NCI-H345 treated with DMSO at 0.1 percent for 48 hours (cell line): ENCODE measurements around the gene HSD17B12.
"Not testable (repeated sequence)": the region's sequence is repeated elsewhere in the genome, so short reads cannot be mapped to it uniquely, and the experiment has no call there.

Source experiments
- DNase-seq: peaks from one replicate; lab custom pipeline; 2025; ENCODE audit not compliant: unreplicated experiment; lab: John Stamatoyannopoulos, UW

HSD17B12 gene

DNA sequence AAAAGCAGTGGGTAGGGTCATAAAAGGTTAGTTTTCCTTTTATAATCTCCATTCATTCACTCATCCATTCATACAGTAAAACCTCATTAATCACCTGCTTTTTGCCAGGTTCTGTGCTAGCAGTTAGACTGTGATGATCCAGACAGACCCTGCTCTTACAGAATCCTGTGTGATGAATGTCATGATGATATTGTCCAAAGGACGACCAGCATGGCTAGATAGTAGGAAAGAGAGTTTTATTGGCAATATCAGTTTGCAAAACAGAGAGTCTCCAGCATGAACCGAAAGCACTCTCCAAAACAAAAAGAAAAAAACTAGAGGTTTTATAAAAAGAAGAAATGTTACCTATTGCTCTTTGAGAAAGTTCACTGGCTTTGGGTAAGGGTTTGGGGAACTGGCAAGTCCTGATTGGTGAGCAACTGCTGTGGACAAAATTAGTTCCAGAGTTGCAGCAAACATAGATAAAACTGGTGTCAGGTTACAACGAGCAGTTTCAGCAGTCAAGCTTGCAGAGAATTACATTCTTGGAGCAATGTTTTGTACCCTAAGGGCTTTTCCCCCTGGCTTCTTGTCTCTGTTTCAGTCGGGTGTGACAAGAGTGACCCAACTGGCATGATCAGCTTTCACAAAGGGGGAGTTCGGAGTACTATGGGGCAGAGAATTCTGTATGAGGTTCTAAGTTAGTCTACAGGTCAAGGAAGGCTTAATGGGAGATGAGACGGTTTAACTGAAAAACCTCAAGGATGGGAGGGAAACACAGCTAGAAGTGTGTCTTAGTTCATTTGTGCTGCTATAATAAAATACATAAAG lies 58.3 kb downstream of the HSD17B12 start:
- no peak for DNase-seq

DNA sequence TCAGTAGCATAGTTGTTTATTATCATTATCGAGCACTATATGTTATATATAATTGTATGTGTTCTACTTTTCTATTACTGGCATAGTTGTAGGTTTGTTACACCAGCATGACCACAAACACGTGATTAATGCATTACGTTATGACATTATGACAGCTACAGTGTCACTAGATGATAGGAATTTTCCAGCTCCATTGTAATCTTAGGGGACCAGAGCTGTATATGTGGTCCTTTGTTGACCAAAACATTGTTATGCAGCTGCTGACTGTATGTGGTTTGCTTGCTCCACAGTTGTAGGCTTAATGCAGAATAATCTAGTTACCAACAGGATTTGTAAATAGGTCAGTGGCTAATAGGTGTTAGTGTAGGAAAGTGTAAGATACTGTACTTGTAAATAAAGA lies 66.1 kb downstream of the HSD17B12 start:
- no peak for DNase-seq

DNA sequence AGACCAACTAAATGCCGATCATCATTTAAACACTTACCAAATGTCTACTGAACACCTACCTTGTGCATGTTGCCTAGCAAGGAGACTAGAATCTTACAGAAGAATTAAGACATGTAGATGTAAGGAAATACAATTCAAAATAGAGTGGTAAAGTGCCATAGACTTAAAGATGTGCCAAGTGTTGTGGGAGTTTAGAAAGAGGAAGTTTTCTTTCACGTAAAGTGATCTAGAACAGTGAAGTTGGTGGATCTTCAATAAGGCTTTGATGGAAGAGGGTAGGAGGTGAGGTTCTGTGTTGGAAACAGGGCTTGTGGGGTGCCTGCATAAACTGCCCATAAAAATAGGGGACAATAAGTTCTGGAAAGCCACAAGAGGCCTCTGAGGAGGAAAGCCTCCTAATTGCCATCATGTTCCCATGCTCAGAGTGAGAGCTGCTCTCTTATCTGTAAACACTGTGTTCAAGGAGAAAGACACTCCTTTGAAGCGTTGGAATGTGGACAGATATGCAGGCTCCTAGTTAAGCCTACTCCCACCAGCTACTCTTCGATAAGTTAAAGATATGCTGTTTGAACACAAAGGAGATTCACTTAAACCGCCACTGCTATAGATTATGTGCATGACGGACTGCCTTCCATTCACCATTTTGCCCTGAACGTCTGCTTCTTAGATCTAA lies 66.7 kb downstream of the HSD17B12 start:
- DNase-seq: no peak

GRCh38 chr11:43748095-43748494 lies 67.6 kb downstream of the HSD17B12 start:
- no peak for DNase-seq

DNA sequence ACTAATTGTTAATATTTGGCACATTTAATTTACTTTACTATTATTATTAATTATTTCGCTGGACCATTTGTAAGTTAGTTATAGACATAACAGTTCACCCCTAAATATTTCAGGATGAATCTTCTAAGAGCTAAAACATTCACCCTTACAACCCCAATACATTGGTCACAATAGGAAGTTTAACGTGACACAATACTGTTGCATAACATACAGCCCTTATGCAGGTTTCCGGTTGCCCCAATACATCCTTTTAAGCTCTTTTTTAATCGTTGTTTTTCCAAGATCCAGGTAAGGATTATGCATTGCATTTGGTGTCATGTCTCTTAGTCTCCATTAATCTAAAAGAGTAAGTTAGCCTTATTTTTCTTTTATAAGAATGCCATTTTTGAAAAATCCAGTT lies 71.2 kb downstream of the HSD17B12 start:
- no peak for DNase-seq

GRCh38 chr11:43756575-43756974 lies 76.0 kb downstream of the HSD17B12 start:
- no peak for DNase-seq

DNA sequence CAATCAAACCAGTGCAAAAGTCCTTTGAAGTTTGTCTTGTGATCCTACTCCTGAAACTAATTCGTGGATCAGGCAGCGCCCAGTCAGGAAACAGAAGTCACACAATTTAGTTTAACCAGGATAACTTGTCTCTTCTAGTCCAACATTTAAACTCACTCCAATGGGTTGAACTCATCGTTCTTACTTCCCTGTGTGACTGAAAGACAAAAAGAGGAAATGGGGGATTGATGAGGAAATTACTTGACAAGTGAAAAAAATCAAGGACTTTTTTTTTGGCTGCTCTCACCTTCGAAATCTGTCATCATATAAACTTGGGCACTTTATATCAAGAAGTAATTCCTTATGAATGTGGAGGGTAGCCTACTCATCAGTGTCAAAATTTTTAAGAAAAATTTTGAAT lies 78.4 kb downstream of the HSD17B12 start:
- no peak for DNase-seq

DNA sequence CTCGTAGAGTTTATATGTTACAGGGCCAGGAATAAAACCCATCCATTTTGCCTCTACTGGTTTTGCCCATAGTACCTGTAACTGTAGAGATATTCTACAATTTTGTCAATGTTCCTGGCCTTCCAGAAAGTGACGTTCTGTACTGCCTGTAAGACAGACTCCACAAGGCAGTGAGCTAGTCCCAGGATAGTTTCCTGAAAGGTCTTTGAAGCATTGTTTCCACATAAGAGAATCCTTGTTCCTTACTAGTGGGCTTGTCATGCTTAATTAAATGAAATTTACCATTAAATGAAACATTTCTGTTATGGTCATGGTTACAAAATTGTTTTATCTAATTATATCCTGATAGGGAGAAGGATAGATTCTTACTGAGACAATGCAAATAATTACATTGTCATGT lies 80.4 kb downstream of the HSD17B12 start:
- no peak for DNase-seq

- no peak for DNase-seq
Observed at GRCh38 chr11:43765194-43765593, 84.7 kb downstream of the HSD17B12 start.

GRCh38 chr11:43768654-43769053 lies 88.1 kb downstream of the HSD17B12 start:
- DNase-seq: not testable (repeated sequence)

GRCh38 chr11:43770173-43770572 lies 89.6 kb downstream of the HSD17B12 start:
- DNase-seq: no peak

DNA sequence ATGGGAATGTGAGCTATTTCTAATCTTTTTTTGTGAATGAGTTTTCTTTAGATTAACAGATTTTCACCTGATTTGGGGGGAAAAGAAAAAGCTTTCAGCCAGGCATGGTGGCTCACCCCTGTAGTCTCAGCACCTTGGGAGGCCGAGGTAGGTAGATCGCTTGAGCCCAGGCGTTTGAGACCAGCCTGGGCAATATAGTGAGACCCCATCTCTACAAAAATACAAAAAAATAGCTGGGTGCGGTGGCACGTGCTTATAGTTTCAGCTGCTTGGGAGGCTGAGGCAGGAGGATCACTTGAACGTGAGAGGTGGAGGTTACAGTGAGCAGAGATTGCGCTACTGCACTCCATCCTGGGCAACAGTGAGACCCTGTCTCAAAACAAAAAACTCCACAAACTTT lies 92.2 kb downstream of the HSD17B12 start:
- DNase-seq: no peak

DNA sequence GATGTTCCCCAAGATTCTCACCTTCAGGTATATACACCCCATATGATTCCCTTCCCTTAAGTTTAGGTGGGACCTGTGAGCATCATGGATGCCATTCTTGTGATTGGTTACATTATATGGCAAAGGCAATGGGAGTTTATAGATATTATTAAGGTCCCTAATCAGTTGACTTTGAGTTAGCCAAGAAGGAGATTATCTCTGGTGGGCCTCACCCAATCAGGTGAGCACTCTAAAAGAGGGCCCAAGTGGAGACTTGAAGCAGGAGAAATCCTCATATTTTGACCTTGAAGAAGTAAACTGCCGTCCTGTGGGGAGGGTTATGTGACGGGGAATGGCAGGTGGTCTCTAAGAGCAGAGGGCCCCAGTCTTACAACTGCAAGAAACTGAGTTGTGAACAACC lies 94.2 kb downstream of the HSD17B12 start:
- DNase-seq: no peak

DNA sequence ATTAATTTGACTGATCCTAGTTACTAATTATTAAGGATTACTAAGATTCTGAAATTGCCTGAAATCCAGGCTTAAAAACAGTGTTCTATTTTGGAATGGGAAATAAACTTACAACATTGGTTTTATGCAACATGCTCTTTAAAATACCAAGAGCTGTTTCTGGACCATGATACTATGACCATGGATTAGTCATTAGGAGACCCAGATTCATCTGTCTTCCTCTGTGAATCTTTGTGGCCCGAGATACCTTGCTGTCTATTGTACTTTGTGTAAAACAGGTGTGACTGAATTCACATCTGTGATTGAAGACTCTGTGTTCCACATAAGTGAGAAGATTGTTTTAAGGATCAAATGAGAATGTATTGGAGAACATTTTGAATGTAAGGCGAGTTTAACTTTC lies 98.8 kb downstream of the HSD17B12 start:
- DNase-seq: no peak

- no peak for DNase-seq
Observed at GRCh38 chr11:43784301-43784700, 103.8 kb downstream of the HSD17B12 start.

GRCh38 chr11:43784866-43785265 lies 104.3 kb downstream of the HSD17B12 start:
- DNase-seq: no peak

DNA sequence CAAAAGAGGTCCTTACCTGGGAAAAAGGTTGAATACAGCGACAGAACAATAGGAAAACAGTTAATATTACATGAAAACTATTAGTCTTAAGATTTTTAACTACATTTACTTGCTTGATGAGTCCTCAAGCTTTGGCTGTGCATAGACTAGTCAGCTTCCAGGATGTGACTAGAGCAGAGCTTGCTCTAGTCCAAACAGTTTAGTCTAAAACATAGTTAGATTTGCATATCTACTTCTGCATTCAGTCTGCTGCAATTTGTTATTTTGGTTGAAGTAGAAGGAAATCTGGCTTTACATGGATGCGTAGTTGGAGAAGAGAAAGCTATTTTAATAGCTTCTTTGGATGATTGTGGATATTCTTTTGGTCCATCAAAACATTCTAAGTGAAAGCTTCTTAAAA lies 104.8 kb downstream of the HSD17B12 start:
- no peak for DNase-seq

DNA sequence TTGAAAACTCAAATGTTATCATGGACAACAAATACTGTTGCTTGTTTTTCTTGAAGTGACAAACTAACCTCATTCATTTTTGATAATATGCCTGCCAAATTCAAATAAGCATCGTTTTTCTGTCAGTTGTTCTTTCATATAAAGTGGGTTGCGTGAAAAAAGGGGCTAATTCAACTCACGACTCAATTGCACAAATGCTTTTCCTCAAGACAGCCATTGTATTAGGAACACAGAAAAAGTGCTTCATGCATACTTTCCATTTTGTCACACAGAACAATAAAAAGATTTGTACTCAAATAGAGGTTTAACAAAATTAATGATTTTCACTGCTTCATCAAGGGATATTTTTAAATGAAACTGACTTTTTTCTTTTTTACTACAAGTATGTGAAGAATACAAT lies 105.5 kb downstream of the HSD17B12 start:
- DNase-seq: no peak

DNA sequence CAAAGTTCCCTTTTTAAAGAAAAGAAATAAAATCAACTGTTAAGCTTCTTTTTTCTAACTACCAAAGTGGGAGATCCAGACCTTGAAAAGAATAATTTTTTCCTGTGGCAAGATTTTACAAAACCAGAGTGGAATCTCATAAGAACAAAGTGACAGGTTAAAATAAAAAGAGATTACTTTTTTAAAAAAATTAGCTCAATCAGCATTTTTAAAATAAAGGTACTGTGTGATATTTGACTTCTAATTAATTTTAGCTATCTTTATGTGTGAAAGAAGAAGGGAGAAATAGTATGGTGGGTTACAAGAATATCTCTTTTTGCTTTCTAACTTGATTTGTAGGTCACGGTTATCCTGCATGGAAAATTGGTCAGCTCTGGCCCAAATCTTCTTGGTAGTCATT lies 107.3 kb downstream of the HSD17B12 start:
- DNase-seq: no peak

- DNase-seq: no peak
Observed at GRCh38 chr11:43788421-43788820, 107.9 kb downstream of the HSD17B12 start.

GRCh38 chr11:43789700-43790443 lies 109.3 kb downstream of the HSD17B12 start:
- no peak for DNase-seq

- DNase-seq: no peak
Observed at GRCh38 chr11:43790444-43790794, 109.9 kb downstream of the HSD17B12 start.
